WTC11 (cell line): ENCODE results near the gene DSG4. TPM values are rescaled to one million over a fixed set of nuclear protein-coding genes. Genes with fewer than 3 reads are reported as not detected.

Experiments
- ATAC-seq: fragments of 200-7000 bp; cut with Tn5 transposase; 2 replicates; pipeline ENCODE4 v1.10.0; 2021; ENCODE audit warnings: mild to moderate bottlenecking, moderate library complexity
- CTCF ChIA-PET: fragments of 300-600 bp; sonication (Branson Sonifier 250); formaldehyde crosslinking; loops from one replicate; lab custom pipeline; 2021; ENCODE audit warnings: antibody characterized with exemption; lab: Charles Lee
- POLR2A ChIA-PET: fragments of 350-600 bp; sonication (Branson Sonifier 250); formaldehyde crosslinking; loops from one replicate; lab custom pipeline; 2021; ENCODE audit warnings: antibody characterized with exemption; lab: Charles Lee
- DNase-seq: peaks from one replicate; pipeline ENCODE4 v3.0.0; 2021; ENCODE audit warnings: low spot score
- H3K27ac Mint-ChIP-seq: 2 replicates; pipeline ENCODE4 v1.8.0; 2021; ENCODE audit warnings: mixed read lengths
- H3K27me3 Mint-ChIP-seq: 2 replicates; pipeline ENCODE4 v1.8.0; 2021; ENCODE audit warnings: low read depth, mild to moderate bottlenecking, moderate library complexity, mixed read lengths
- H3K36me3 Mint-ChIP-seq: 2 replicates; pipeline ENCODE4 v1.8.0; 2021; ENCODE audit warnings: mixed read lengths
- H3K4me1 Mint-ChIP-seq: 2 replicates; pipeline ENCODE4 v1.8.0; 2022; ENCODE audit warnings: mixed read lengths
- H3K4me3 Mint-ChIP-seq: 2 replicates; pipeline ENCODE4 v1.8.0; 2021; ENCODE audit warnings: mild to moderate bottlenecking, moderate library complexity, mixed read lengths
- H3K9me3 Mint-ChIP-seq: 2 replicates; pipeline ENCODE4 v1.8.0; 2021; ENCODE audit warnings: mixed read lengths
- ATF1 ChIP-seq: sonication (generic); formaldehyde crosslinking; IDR thresholded peaks from 2 replicates; pipeline ENCODE4 v1.8.1; 2023; ENCODE audit warnings: mild to moderate bottlenecking, moderate library complexity, missing genetic modification reagents
- CREM ChIP-seq: sonication (generic); formaldehyde crosslinking; IDR thresholded peaks from 2 replicates; pipeline ENCODE4 v1.8.1; 2022; ENCODE audit warnings: mild to moderate bottlenecking, missing genetic modification reagents, moderate library complexity
- OVOL2 ChIP-seq: fragments of 250-450 bp; sonication (Bioruptor Pico); IDR thresholded peaks from 2 replicates; pipeline ENCODE4 v1.9.0; 2021; ENCODE audit warnings: mild to moderate bottlenecking, borderline replicate concordance
- PRRX2 ChIP-seq: fragments of 250-450 bp; sonication (Bioruptor Pico); IDR thresholded peaks from 2 replicates; pipeline ENCODE4 v1.8.0; 2021; ENCODE audit warnings: mild to moderate bottlenecking
- SMAD3 ChIP-seq: sonication (generic); formaldehyde crosslinking; IDR thresholded peaks from 2 replicates; pipeline ENCODE4 v1.8.0; 2022; ENCODE audit warnings: missing genetic modification reagents, mild to moderate bottlenecking, borderline replicate concordance
- ZNF138 ChIP-seq: sonication (generic); formaldehyde crosslinking; conservative IDR thresholded peaks from 2 replicates; pipeline ENCODE4 v1.8.1; 2022; ENCODE audit warnings: mild to moderate bottlenecking, moderate library complexity, missing genetic modification reagents
- ZNF232 ChIP-seq: sonication (generic); formaldehyde crosslinking; IDR thresholded peaks from 2 replicates; pipeline ENCODE4 v1.8.0; 2022; ENCODE audit warnings: mild to moderate bottlenecking, missing genetic modification reagents
- total RNA-seq: library from RNA; stranded (reverse); gene quantifications from 3 replicates; pipeline ENCODE4 v1.2.3, GENCODE V29; 2021
- TF ChIP-seq, protein P1 (sequence below): fragments of 250-450 bp; sonication (Bioruptor Pico); IDR thresholded peaks from 2 replicates; pipeline ENCODE4 v1.9.0; 2021; ENCODE audit warnings: mild to moderate bottlenecking, borderline replicate concordance
- TF ChIP-seq, protein P2 (sequence below): sonication (generic); formaldehyde crosslinking; IDR thresholded peaks from 2 replicates; pipeline ENCODE4 v1.8.1; 2022; ENCODE audit warnings: missing genetic modification reagents, borderline replicate concordance
- TF ChIP-seq, protein P3 (sequence below): sonication (generic); formaldehyde crosslinking; IDR thresholded peaks from 2 replicates; pipeline ENCODE4 v1.8.0; 2022; ENCODE audit warnings: mild to moderate bottlenecking, missing genetic modification reagents
- TF ChIP-seq, protein P4 (sequence below): sonication (generic); formaldehyde crosslinking; IDR thresholded peaks from 2 replicates; pipeline ENCODE4 v1.8.0; 2022; ENCODE audit warnings: mild to moderate bottlenecking, missing genetic modification reagents
- TF ChIP-seq, protein P5 (sequence below): sonication (generic); formaldehyde crosslinking; IDR thresholded peaks from 2 replicates; pipeline ENCODE4 v1.8.1; 2023; ENCODE audit warnings: mild to moderate bottlenecking, missing genetic modification reagents
- TF ChIP-seq, protein P6 (sequence below): sonication (generic); formaldehyde crosslinking; conservative IDR thresholded peaks from 2 replicates; pipeline ENCODE4 v1.8.1; 2023; ENCODE audit warnings: mild to moderate bottlenecking, low read depth, missing genetic modification reagents, moderate library complexity

Gene DSG4
- total RNA-seq, 1 experiment from 2014 or later: not detected

DNA sequence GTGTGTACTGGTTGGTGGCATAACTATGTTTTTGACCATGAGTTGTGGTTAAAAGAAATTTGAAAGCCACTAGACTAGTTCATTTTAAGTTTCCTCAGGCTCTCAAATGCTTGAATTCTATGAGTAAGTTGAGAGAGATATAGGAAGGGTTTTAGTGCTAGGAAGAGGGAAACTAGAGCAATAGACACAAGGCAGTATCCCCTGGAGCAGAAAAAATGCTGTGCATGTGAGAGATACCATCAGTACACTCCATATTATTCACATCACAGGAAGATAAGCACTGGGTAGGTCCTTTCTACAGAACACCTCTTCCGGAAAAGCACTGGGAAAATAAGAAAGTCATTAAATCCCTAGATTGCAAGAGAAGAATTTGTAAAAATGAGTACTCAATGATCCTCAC, 51.6 kb downstream of the DSG4 start (continued):
- TF ChIP-seq, protein P1, sequence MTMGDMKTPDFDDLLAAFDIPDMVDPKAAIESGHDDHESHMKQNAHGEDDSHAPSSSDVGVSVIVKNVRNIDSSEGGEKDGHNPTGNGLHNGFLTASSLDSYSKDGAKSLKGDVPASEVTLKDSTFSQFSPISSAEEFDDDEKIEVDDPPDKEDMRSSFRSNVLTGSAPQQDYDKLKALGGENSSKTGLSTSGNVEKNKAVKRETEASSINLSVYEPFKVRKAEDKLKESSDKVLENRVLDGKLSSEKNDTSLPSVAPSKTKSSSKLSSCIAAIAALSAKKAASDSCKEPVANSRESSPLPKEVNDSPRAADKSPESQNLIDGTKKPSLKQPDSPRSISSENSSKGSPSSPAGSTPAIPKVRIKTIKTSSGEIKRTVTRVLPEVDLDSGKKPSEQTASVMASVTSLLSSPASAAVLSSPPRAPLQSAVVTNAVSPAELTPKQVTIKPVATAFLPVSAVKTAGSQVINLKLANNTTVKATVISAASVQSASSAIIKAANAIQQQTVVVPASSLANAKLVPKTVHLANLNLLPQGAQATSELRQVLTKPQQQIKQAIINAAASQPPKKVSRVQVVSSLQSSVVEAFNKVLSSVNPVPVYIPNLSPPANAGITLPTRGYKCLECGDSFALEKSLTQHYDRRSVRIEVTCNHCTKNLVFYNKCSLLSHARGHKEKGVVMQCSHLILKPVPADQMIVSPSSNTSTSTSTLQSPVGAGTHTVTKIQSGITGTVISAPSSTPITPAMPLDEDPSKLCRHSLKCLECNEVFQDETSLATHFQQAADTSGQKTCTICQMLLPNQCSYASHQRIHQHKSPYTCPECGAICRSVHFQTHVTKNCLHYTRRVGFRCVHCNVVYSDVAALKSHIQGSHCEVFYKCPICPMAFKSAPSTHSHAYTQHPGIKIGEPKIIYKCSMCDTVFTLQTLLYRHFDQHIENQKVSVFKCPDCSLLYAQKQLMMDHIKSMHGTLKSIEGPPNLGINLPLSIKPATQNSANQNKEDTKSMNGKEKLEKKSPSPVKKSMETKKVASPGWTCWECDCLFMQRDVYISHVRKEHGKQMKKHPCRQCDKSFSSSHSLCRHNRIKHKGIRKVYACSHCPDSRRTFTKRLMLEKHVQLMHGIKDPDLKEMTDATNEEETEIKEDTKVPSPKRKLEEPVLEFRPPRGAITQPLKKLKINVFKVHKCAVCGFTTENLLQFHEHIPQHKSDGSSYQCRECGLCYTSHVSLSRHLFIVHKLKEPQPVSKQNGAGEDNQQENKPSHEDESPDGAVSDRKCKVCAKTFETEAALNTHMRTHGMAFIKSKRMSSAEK (CRISPR knock-in tag): no peak
- no peak for TF ChIP-seq ZNF232 (CRISPR knock-in tag)
- no peak for TF ChIP-seq OVOL2 (CRISPR knock-in tag)
- TF ChIP-seq CREM (CRISPR knock-in tag): no peak
- TF ChIP-seq, protein P2, sequence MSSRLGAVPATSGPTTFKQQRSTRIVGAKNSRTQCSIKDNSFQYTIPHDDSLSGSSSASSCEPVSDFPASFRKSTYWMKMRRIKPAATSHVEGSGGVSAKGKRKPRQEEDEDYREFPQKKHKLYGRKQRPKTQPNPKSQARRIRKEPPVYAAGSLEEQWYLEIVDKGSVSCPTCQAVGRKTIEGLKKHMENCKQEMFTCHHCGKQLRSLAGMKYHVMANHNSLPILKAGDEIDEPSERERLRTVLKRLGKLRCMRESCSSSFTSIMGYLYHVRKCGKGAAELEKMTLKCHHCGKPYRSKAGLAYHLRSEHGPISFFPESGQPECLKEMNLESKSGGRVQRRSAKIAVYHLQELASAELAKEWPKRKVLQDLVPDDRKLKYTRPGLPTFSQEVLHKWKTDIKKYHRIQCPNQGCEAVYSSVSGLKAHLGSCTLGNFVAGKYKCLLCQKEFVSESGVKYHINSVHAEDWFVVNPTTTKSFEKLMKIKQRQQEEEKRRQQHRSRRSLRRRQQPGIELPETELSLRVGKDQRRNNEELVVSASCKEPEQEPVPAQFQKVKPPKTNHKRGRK (CRISPR knock-in tag): no peak
- no peak for TF ChIP-seq PRRX2 (CRISPR knock-in tag)
- no peak for TF ChIP-seq ATF1 (CRISPR knock-in tag)
- no peak for TF ChIP-seq ZNF138 (CRISPR knock-in tag)

DNA sequence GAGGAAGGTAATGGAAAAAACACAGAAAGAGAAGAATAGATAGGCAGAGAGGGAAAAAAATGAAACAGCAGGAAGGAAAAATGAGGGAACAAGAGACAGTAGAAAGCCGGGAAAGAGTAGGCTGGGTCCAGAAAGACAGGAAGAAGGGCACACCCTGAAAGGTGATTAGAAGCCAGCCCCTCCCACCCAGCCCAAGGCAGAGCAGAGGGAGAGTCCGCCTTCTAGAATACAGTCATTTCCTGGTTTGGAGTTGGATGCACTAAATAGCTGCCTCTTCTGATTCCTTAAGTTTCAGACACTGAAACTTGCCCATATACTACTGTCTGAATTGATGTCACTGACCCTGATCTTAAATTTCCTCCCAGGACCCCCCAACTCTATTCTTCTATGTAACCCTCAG, 53.0 kb downstream of the DSG4 start:
- ChIA-PET CTCF (interaction anchor here (0.6 to 1.2 kb wide), 3 partner anchors 99 to 667 kb away, joined by 3 read pairs; no protein-coding TSS in a partner anchor), POLR2A (interaction anchor here (1.2 kb wide), 1 partner anchor 68 kb away, joined by 3 read pairs; no protein-coding TSS in a partner anchor)
- no peak overlapping the region for H3K27ac Mint-ChIP-seq
- DNase-seq: no peak
- H3K4me1 Mint-ChIP-seq: peaks cover 13% of the 10 kb centered on the region
- no peak overlapping the region for H3K4me3 Mint-ChIP-seq
- TF ChIP-seq, protein P3, sequence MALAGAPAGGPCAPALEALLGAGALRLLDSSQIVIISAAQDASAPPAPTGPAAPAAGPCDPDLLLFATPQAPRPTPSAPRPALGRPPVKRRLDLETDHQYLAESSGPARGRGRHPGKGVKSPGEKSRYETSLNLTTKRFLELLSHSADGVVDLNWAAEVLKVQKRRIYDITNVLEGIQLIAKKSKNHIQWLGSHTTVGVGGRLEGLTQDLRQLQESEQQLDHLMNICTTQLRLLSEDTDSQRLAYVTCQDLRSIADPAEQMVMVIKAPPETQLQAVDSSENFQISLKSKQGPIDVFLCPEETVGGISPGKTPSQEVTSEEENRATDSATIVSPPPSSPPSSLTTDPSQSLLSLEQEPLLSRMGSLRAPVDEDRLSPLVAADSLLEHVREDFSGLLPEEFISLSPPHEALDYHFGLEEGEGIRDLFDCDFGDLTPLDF (CRISPR knock-in tag): no peak
- TF ChIP-seq, protein P4, sequence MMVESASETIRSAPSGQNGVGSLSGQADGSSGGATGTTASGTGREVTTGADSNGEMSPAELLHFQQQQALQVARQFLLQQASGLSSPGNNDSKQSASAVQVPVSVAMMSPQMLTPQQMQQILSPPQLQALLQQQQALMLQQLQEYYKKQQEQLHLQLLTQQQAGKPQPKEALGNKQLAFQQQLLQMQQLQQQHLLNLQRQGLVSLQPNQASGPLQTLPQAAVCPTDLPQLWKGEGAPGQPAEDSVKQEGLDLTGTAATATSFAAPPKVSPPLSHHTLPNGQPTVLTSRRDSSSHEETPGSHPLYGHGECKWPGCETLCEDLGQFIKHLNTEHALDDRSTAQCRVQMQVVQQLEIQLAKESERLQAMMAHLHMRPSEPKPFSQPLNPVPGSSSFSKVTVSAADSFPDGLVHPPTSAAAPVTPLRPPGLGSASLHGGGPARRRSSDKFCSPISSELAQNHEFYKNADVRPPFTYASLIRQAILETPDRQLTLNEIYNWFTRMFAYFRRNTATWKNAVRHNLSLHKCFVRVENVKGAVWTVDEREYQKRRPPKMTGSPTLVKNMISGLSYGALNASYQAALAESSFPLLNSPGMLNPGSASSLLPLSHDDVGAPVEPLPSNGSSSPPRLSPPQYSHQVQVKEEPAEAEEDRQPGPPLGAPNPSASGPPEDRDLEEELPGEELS (CRISPR knock-in tag): no peak
- no peak for TF ChIP-seq SMAD3 (CRISPR knock-in tag)
- TF ChIP-seq, protein P5, sequence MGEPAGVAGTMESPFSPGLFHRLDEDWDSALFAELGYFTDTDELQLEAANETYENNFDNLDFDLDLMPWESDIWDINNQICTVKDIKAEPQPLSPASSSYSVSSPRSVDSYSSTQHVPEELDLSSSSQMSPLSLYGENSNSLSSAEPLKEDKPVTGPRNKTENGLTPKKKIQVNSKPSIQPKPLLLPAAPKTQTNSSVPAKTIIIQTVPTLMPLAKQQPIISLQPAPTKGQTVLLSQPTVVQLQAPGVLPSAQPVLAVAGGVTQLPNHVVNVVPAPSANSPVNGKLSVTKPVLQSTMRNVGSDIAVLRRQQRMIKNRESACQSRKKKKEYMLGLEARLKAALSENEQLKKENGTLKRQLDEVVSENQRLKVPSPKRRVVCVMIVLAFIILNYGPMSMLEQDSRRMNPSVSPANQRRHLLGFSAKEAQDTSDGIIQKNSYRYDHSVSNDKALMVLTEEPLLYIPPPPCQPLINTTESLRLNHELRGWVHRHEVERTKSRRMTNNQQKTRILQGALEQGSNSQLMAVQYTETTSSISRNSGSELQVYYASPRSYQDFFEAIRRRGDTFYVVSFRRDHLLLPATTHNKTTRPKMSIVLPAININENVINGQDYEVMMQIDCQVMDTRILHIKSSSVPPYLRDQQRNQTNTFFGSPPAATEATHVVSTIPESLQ (CRISPR knock-in tag): no peak
- TF ChIP-seq, protein P6, sequence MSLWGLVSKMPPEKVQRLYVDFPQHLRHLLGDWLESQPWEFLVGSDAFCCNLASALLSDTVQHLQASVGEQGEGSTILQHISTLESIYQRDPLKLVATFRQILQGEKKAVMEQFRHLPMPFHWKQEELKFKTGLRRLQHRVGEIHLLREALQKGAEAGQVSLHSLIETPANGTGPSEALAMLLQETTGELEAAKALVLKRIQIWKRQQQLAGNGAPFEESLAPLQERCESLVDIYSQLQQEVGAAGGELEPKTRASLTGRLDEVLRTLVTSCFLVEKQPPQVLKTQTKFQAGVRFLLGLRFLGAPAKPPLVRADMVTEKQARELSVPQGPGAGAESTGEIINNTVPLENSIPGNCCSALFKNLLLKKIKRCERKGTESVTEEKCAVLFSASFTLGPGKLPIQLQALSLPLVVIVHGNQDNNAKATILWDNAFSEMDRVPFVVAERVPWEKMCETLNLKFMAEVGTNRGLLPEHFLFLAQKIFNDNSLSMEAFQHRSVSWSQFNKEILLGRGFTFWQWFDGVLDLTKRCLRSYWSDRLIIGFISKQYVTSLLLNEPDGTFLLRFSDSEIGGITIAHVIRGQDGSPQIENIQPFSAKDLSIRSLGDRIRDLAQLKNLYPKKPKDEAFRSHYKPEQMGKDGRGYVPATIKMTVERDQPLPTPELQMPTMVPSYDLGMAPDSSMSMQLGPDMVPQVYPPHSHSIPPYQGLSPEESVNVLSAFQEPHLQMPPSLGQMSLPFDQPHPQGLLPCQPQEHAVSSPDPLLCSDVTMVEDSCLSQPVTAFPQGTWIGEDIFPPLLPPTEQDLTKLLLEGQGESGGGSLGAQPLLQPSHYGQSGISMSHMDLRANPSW: no peak
- H3K36me3 Mint-ChIP-seq: peaks cover 4% of the 10 kb centered on the region; the same call in 1 of the 2 replicates
- peak; percentile 99 for ATAC-seq
- no peaks in the 10 kb centered on the region; the same call in 1 of the 2 replicates for H3K27me3 Mint-ChIP-seq
- H3K9me3 Mint-ChIP-seq: peaks cover 23% of the 10 kb centered on the region
